Osteoblast (primary cell): ENCODE results near the gene FSTL4. TPM values are rescaled to one million over a fixed set of nuclear protein-coding genes. Genes with fewer than 3 reads are reported as not detected.

Experiments used
- DNase-seq: peaks from one replicate; pipeline ENCODE4 v3.0.0; 2011; ENCODE audit warnings: low spot score, mixed read lengths; ENCODE audit not compliant: insufficient read length; ENCODE audit errors: missing footprints
- H2AFZ ChIP-seq: 2 replicates; pipeline ENCODE4 v1.6.0; 2011; ENCODE audit warnings: mild to moderate bottlenecking, low read length
- H3K27ac ChIP-seq: 2 replicates; pipeline ENCODE4 v1.5.1; 2011; ENCODE audit warnings: mild to moderate bottlenecking, low read depth, low read length, moderate library complexity
- H3K27me3 ChIP-seq: 2 replicates; pipeline ENCODE4 v1.6.0; 2012; ENCODE audit warnings: mild to moderate bottlenecking, control low read depth, inconsistent platforms, low read length, moderate library complexity; ENCODE audit not compliant: insufficient read depth
- H3K36me3 ChIP-seq: 2 replicates; pipeline ENCODE4 v1.5.1; 2011; ENCODE audit warnings: mild to moderate bottlenecking, low read length, control low read depth, moderate library complexity; ENCODE audit not compliant: insufficient read depth
- H3K4me1 ChIP-seq: 2 replicates; pipeline ENCODE4 v1.5.1; 2011; ENCODE audit warnings: mild to moderate bottlenecking, low read length, control low read depth, moderate library complexity; ENCODE audit not compliant: insufficient read depth
- H3K4me2 ChIP-seq: 2 replicates; pipeline ENCODE4 v1.6.0; 2011; ENCODE audit warnings: mild to moderate bottlenecking, low read length; ENCODE audit not compliant: insufficient read depth
- H3K4me3 ChIP-seq: fragments of 200-600 bp; sonication (generic); 3 replicates; pipeline ENCODE4 v1.5.1; 2012; ENCODE audit warnings: mild to moderate bottlenecking, low read length, inconsistent platforms; ENCODE audit not compliant: insufficient read depth
- H3K79me2 ChIP-seq: 2 replicates; pipeline ENCODE4 v1.6.0; 2012; ENCODE audit warnings: mild to moderate bottlenecking, low read length, control low read depth, inconsistent platforms; ENCODE audit not compliant: insufficient read depth
- H3K9me3 ChIP-seq: 2 replicates; pipeline ENCODE4 v1.5.1; 2011; ENCODE audit warnings: low read depth, low read length, control low read depth
- H4K20me1 ChIP-seq: 2 replicates; pipeline ENCODE4 v1.6.0; 2012; ENCODE audit warnings: mild to moderate bottlenecking, low read length, control low read depth; ENCODE audit not compliant: insufficient read depth
- total RNA-seq: library from RNA; depleted of rRNA; stranded (reverse); fragments of >200 nt; gene quantifications from 2 replicates; pipeline ENCODE4 v1.2.3, GENCODE V29; 2012
- TF ChIP-seq, protein P1 (sequence below): IDR thresholded peaks from 2 replicates; pipeline ENCODE4 v1.5.1; 2011; ENCODE audit warnings: mild to moderate bottlenecking, low read depth, low read length, moderate library complexity; ENCODE audit errors: extremely low read depth

The FSTL4 gene
- total RNA-seq, 1 donor: not detected

DNA sequence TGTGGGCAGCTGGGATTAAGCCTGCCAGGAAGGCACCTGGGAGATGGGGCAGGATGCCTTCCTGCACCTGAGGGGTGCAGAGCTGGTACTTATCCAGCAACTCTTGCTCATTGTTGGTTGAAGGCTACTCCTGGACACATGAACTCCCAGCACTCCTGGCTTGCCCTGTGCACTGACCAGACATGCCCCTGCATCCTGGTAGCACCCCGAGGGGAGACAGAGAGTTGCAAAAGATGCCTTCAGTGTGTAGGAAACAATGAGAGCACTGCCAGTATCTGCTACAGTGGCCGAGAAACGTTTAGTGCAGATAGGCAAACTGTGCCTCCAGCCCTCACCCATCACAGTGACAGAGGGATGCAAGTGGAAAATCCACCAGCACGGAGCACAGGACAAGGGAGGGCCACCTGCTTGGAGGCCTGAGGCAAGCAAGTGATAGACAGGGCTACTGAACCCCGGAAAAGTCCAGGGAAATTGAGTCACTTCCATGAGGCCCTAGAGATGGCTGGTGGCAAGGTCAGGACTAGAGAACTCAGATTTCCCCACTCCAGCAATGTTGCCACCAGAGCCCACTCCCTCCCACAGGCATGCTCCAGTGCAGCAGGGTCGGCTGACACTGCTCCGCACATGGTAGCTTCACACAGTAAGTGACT, 171.1 kb downstream of the FSTL4 start:
- H3K27me3 ChIP-seq: no peaks in the 10 kb centered on the region
- TF ChIP-seq, protein P1, sequence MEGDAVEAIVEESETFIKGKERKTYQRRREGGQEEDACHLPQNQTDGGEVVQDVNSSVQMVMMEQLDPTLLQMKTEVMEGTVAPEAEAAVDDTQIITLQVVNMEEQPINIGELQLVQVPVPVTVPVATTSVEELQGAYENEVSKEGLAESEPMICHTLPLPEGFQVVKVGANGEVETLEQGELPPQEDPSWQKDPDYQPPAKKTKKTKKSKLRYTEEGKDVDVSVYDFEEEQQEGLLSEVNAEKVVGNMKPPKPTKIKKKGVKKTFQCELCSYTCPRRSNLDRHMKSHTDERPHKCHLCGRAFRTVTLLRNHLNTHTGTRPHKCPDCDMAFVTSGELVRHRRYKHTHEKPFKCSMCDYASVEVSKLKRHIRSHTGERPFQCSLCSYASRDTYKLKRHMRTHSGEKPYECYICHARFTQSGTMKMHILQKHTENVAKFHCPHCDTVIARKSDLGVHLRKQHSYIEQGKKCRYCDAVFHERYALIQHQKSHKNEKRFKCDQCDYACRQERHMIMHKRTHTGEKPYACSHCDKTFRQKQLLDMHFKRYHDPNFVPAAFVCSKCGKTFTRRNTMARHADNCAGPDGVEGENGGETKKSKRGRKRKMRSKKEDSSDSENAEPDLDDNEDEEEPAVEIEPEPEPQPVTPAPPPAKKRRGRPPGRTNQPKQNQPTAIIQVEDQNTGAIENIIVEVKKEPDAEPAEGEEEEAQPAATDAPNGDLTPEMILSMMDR: no peak
- no peak for DNase-seq
- H2AFZ ChIP-seq: no peak overlapping the region
- no peaks in the 10 kb centered on the region for H3K36me3 ChIP-seq
- no peaks in the 10 kb centered on the region for H4K20me1 ChIP-seq
- no peak overlapping the region for H3K27ac ChIP-seq
- no peaks in the 10 kb centered on the region for H3K9me3 ChIP-seq
- H3K4me1 ChIP-seq: no peaks in the 10 kb centered on the region
- no peak overlapping the region for H3K4me2 ChIP-seq
- H3K4me3 ChIP-seq: no peak overlapping the region
- no peaks in the 10 kb centered on the region for H3K79me2 ChIP-seq

DNA sequence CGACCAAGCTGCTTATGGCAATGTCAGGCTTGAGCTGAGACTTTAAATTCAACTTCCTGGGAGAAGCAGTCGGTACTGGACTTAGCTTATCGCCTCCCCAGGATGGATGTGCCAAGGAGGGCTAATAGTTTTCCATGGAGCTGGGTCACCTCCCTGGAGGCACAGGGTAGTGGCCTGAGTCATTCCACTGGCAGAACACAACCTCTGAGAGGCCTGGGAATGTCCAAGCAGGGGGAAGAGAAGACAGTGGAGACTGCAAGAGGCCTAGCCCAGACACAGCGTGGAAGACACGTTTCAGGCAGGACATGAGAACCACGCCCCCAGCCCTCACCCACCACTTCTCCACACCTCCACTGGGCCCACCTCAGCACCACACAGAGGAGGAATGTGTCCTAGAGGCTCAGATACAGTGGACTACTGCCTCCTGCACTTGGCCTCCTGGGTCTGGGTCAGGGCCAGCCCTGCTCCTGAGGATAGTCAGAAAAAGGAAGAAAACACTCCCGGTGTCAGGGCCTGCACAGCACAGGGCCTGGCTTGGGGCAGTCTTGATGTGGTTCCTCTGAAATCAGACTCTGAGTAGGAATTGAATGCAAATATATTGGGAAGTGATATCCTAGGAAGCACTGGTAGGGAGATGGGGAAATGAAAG, 171.8 kb downstream of the FSTL4 start:
- H4K20me1 ChIP-seq: no peaks in the 10 kb centered on the region
- H3K4me3 ChIP-seq: no peak overlapping the region
- H3K27ac ChIP-seq: no peak overlapping the region
- H2AFZ ChIP-seq: no peak overlapping the region
- H3K79me2 ChIP-seq: no peaks in the 10 kb centered on the region
- no peaks in the 10 kb centered on the region for H3K36me3 ChIP-seq
- no peaks in the 10 kb centered on the region for H3K27me3 ChIP-seq
- TF ChIP-seq, protein P1: no peak
- no peak overlapping the region for H3K4me2 ChIP-seq
- H3K9me3 ChIP-seq: no peaks in the 10 kb centered on the region
- no peaks in the 10 kb centered on the region for H3K4me1 ChIP-seq
- DNase-seq: no peak

DNA sequence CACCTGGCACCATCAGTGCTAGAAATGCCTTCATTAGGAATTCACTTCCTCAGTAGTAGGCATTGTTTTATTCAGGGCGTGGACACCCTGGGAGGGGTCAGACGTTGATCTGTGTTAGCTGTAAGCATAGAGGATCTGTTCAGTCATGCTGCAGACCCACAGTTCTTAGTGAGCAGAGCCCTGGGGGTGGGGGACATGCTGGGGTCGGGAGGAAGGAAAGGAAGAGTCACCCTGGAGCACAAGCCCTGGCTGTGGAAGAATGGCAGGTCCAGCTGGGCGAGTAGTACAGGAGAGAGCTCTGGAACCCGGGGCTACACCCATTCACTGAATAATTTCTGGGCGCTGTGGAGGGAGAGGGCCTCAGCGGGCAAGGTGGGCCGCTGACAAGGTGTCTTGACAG, 172.5 kb downstream of the FSTL4 start:
- no peaks in the 10 kb centered on the region for H3K79me2 ChIP-seq
- H3K27me3 ChIP-seq: no peaks in the 10 kb centered on the region
- H3K4me3 ChIP-seq: no peak overlapping the region
- TF ChIP-seq, protein P1: no peak
- no peak overlapping the region for H2AFZ ChIP-seq
- no peak overlapping the region for H3K27ac ChIP-seq
- H4K20me1 ChIP-seq: no peaks in the 10 kb centered on the region
- no peak for DNase-seq
- H3K9me3 ChIP-seq: no peaks in the 10 kb centered on the region
- H3K36me3 ChIP-seq: no peaks in the 10 kb centered on the region
- H3K4me2 ChIP-seq: no peak overlapping the region
- H3K4me1 ChIP-seq: no peaks in the 10 kb centered on the region

DNA sequence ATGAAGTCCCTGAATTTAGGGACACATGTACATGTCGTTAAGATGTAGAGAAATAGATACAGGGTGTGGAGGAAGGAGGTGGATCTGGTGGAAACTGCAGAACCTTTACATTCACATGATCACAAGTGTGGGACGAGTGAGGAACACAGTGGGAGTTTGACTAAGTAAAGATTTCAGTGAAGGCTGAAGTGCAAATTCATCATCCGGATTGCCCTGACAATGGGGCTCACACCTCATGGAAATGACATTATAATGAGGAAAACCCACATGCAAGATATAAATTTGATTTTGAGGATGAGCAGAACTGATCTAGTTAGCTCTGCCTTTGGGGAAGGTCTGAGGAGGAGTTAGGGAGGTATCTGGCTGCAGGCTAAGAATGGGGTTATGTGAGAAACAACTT, 173.9 kb downstream of the FSTL4 start:
- no peaks in the 10 kb centered on the region for H3K4me1 ChIP-seq
- TF ChIP-seq, protein P1: no peak
- H3K9me3 ChIP-seq: no peaks in the 10 kb centered on the region
- H3K27ac ChIP-seq: no peak overlapping the region
- no peaks in the 10 kb centered on the region for H4K20me1 ChIP-seq
- no peak overlapping the region for H2AFZ ChIP-seq
- no peak overlapping the region for H3K4me3 ChIP-seq
- no peaks in the 10 kb centered on the region for H3K36me3 ChIP-seq
- H3K27me3 ChIP-seq: no peaks in the 10 kb centered on the region
- H3K79me2 ChIP-seq: no peaks in the 10 kb centered on the region
- H3K4me2 ChIP-seq: no peak overlapping the region
- no peak for DNase-seq
